GM12878 (cell line): ENCODE results near the gene ANKRD34A. TPM values are rescaled to one million over a fixed set of nuclear protein-coding genes. Genes with fewer than 3 reads are reported as not detected.

Source experiments
- BRCA1 ChIP-seq: IDR thresholded peaks from 2 replicates; pipeline ENCODE4 v1.6.1; 2011; ENCODE audit warnings: low read depth, low read length, improper control_type of control experiment
- EED ChIP-seq: sonication (generic); IDR thresholded peaks from 2 replicates; pipeline ENCODE4 v1.6.1; 2016; ENCODE audit warnings: antibody characterized with exemption, low read depth
- EP300 ChIP-seq, 2 experiments: fragments of 150-350 bp in 1 of 2; IDR thresholded peaks; 2 replicates each; pipeline ENCODE4 v1.6.1; 2011 to 2012; ENCODE audit warnings: low read depth in 2 of 2, low read length in 2 of 2, borderline replicate concordance in 1 of 2, improper control_type of control experiment in 1 of 2, inconsistent platforms in 1 of 2; ENCODE audit not compliant: control insufficient read depth in 1 of 2
- IRF4 ChIP-seq: IDR thresholded peaks from 2 replicates; pipeline ENCODE4 v1.6.1; 2011; ENCODE audit warnings: low read depth, low read length
- KLF5 ChIP-seq: fragments of 450-650 bp; IDR thresholded peaks from 2 replicates; pipeline ENCODE4 v1.6.1; 2014; ENCODE audit warnings: mild to moderate bottlenecking; ENCODE audit not compliant: partially characterized antibody
- MTA3 ChIP-seq: IDR thresholded peaks from 2 replicates; pipeline ENCODE4 v1.6.1; 2012; ENCODE audit warnings: low read length, inconsistent platforms, borderline replicate concordance
- NFXL1 ChIP-seq: fragments of 450-650 bp; IDR thresholded peaks from 2 replicates; pipeline ENCODE4 v1.6.1; 2017; ENCODE audit warnings: antibody characterized with exemption, mild to moderate bottlenecking, borderline replicate concordance
- NR2C1 ChIP-seq: fragments of 450-650 bp; IDR thresholded peaks from 2 replicates; pipeline ENCODE4 v1.6.1; 2017; ENCODE audit warnings: antibody characterized with exemption, mild to moderate bottlenecking, moderate library complexity
- NR2F1 ChIP-seq: fragments of 450-650 bp; conservative IDR thresholded peaks from 2 replicates; pipeline ENCODE4 v1.6.1; 2017; ENCODE audit warnings: mild to moderate bottlenecking
- RAD21 ChIP-seq: IDR thresholded peaks from 2 replicates; pipeline ENCODE4 v1.6.1; 2011; ENCODE audit warnings: mild to moderate bottlenecking, low read depth, low read length, moderate library complexity; ENCODE audit not compliant: insufficient read depth
- RELB ChIP-seq: fragments of 450-650 bp; IDR thresholded peaks from 2 replicates; pipeline ENCODE4 v1.6.1; 2017; ENCODE audit warnings: low read depth, mild to moderate bottlenecking, moderate library complexity
- SIN3A ChIP-seq: IDR thresholded peaks from 2 replicates; pipeline ENCODE4 v1.6.1; 2012; ENCODE audit warnings: low read depth, low read length, improper control_type of control experiment
- SIX5 ChIP-seq: IDR thresholded peaks from 2 replicates; pipeline ENCODE4 v1.6.1; 2011; ENCODE audit warnings: mild to moderate bottlenecking, low read depth, low read length, moderate library complexity; ENCODE audit not compliant: severe bottlenecking
- SMC3 ChIP-seq: IDR thresholded peaks from 2 replicates; pipeline ENCODE4 v1.6.1; 2011; ENCODE audit warnings: low read length, improper control_type of control experiment, borderline replicate concordance
- SRF ChIP-seq, 2 experiments: IDR thresholded peaks; 2 replicates each; pipeline ENCODE4 v1.6.1; 2011; ENCODE audit warnings: low read depth in 2 of 2, low read length in 2 of 2, mild to moderate bottlenecking in 1 of 2, moderate library complexity in 1 of 2
- STAT3 ChIP-seq: IDR thresholded peaks from 2 replicates; pipeline ENCODE4 v1.6.1; 2011; ENCODE audit warnings: low read depth, low read length, improper control_type of control experiment
- SUZ12 ChIP-seq: fragments of 200-600 bp; sonication (generic); IDR thresholded peaks from one replicate; pipeline ENCODE4 v1.6.1; 2018; ENCODE audit warnings: antibody characterized with exemption, mild to moderate bottlenecking; ENCODE audit not compliant: unreplicated experiment
- TARDBP ChIP-seq: IDR thresholded peaks from 2 replicates; pipeline ENCODE4 v1.6.1; 2016; ENCODE audit warnings: borderline replicate concordance
- USF2 ChIP-seq: IDR thresholded peaks from 2 replicates; pipeline ENCODE4 v1.6.1; 2011; ENCODE audit warnings: low read depth, low read length, improper control_type of control experiment, borderline replicate concordance
- ZNF24 ChIP-seq: fragments of 450-650 bp; IDR thresholded peaks from 2 replicates; pipeline ENCODE4 v1.6.1; 2017; ENCODE audit warnings: antibody characterized with exemption, mild to moderate bottlenecking
- ZNF384 ChIP-seq: IDR thresholded peaks from 2 replicates; pipeline ENCODE4 v1.6.1; 2012; ENCODE audit warnings: low read depth, mild to moderate bottlenecking, low read length, improper control_type of control experiment, borderline replicate concordance
- ZNF687 ChIP-seq: fragments of 450-650 bp; IDR thresholded peaks from 2 replicates; pipeline ENCODE4 v1.6.1; 2017; ENCODE audit warnings: mild to moderate bottlenecking, moderate library complexity
- polyA plus RNA-seq, 11 experiments: library from polyadenylated mRNA; depleted of rRNA in 4 of 11; unstranded in 6 of 11; stranded (reverse) in 5 of 11; fragments of >200 nt; fragmentation: Nextera tagmentation in 4 of 11; fragmentation: Illumina TruSeq in 1 of 11; extraction: Ambion mirVana in 4 of 11; extraction: Trizol in 1 of 11; gene quantifications; 1 replicate in 1 of 11; 2 replicates in 10 of 11; pipeline versions ENCODE4 v1.2.1 to v1.2.3, GENCODE V29; 2011 to 2016; ENCODE audit warnings: inconsistent platforms in 2 of 11, missing spikeins in 2 of 11, low read depth in 1 of 11
- total RNA-seq, 4 experiments: library from RNA; depleted of rRNA in 3 of 4; stranded (reverse); fragments of >200 nt in 3 of 4; fragmentation: Illumina TruSeq in 1 of 4; extraction: Trizol in 1 of 4; gene quantifications; 2 replicates each; pipeline versions ENCODE4 v1.2.1 to v1.2.3, GENCODE V29; 2013 to 2021
- TF ChIP-seq, protein P1 (sequence below): IDR thresholded peaks from 2 replicates; pipeline ENCODE4 v1.6.1; 2012; ENCODE audit warnings: low read length, inconsistent platforms

Gene ANKRD34A
- total and polyA plus RNA-seq, 10 of the 15 experiments (the other 5 are each of a cell fraction or from before 2014, with no cell fraction given): 0.40 to 3.5 (median 1.6) TPM

DNA sequence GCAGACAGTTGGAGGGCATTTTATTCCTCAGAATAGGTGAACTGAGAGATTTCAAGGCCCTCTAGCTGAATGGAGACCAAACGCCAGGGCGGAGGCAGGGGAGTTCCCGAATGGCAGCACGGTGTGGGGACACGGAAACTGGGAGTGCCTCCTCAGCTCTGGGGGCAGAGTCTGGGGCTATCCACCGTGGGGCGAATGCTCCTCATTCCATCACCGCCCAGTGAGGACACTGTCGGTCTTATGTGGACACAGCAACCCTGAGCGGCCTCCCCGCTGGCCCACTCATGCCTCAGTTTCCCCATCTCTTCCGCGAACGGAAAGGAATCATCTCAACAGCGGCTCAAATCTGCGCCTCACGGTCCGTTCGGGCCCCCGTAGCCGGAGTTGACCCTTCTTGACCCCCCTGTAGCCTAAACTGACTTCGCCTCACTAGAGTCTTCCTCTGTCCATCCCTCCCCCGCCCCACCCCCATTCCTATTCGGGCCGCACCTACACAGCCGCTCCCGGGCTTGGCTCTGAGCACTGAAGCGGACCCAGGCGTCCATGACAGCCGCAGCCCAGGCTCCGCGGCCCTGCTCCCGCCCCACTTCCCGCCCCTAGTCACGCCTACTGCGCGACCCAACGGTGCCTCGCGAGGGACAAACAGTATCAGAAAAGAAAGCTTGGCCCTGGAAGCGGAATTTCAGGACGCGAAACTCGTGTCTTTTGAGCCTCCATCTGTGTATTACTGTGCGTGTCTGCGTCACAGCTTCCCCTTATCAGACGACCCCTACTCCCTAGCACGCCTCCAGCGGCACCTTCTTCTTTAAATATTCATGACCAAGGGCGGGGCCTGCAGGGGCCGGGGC is 46.0 kb downstream of the ANKRD34A start, which contains the start of gene PEX11B (continued):
- TF ChIP-seq ZNF687: peak; percentile 34; the same call in 1 of the 2 replicates
- peak; percentile 28 for TF ChIP-seq SIX5
- 0 out of 2 replicates have a peak, but pooled peaks have one; percentile 33 for TF ChIP-seq IRF4
- no peak for TF ChIP-seq KLF5
- no peak for TF ChIP-seq SRF (IDR thresholded peaks at IDR 0.05; ENCODE audit: low read depth in 2 of 2, low read length in 2 of 2)
- TF ChIP-seq EP300 (IDR thresholded peaks at IDR 0.05; ENCODE audit: borderline replicate concordance in 1 of 2, control insufficient read depth in 1 of 2, low read depth in 2 of 2, low read length in 2 of 2): no peak
- no peak for TF ChIP-seq ZNF24
- TF ChIP-seq MTA3: no peak
- no peak for TF ChIP-seq SUZ12
- no peak for TF ChIP-seq ZNF384
- TF ChIP-seq, protein P1, sequence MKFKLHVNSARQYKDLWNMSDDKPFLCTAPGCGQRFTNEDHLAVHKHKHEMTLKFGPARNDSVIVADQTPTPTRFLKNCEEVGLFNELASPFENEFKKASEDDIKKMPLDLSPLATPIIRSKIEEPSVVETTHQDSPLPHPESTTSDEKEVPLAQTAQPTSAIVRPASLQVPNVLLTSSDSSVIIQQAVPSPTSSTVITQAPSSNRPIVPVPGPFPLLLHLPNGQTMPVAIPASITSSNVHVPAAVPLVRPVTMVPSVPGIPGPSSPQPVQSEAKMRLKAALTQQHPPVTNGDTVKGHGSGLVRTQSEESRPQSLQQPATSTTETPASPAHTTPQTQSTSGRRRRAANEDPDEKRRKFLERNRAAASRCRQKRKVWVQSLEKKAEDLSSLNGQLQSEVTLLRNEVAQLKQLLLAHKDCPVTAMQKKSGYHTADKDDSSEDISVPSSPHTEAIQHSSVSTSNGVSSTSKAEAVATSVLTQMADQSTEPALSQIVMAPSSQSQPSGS: no peak
- peak; percentile 63 for TF ChIP-seq BRCA1
- TF ChIP-seq NR2F1: peak; percentile 94
- TF ChIP-seq NR2C1: peak; percentile 31; the same call in 1 of the 2 replicates
- TF ChIP-seq TARDBP: no peak
- 0 out of 2 replicates have a peak, but pooled peaks have one; percentile 42 for TF ChIP-seq SIN3A
- TF ChIP-seq EED: no peak
- no peak for TF ChIP-seq RAD21
- TF ChIP-seq RELB: peak; percentile 88
- TF ChIP-seq NFXL1: no peak
- no peak for TF ChIP-seq SMC3
- no peak for TF ChIP-seq STAT3
- no peak for TF ChIP-seq USF2
